Type B pancreatic cell (in vitro differentiated cells): ENCODE data around the gene CCDC142. TPM values are rescaled to one million over a fixed set of nuclear protein-coding genes. Genes with fewer than 3 reads are reported as not detected.

Experiments
- DNase-seq: peaks from one replicate; pipeline ENCODE4 v3.0.0; 2021; ENCODE audit warnings: mixed read lengths; ENCODE audit not compliant: unreplicated experiment; ENCODE audit errors: extremely low spot score
- H3K27ac Mint-ChIP-seq: 2 replicates; pipeline ENCODE4 v1.8.0; 2021; ENCODE audit warnings: mild to moderate bottlenecking, mixed read lengths
- H3K27me3 Mint-ChIP-seq: 2 replicates; pipeline ENCODE4 v1.8.0; 2021; ENCODE audit warnings: mixed read lengths
- H3K36me3 Mint-ChIP-seq: 2 replicates; pipeline ENCODE4 v1.8.0; 2021; ENCODE audit warnings: mixed read lengths
- H3K4me1 Mint-ChIP-seq: one replicate; pipeline ENCODE4 v1.8.0; 2021; ENCODE audit warnings: mixed read lengths; ENCODE audit not compliant: unreplicated experiment
- H3K4me3 Mint-ChIP-seq: 2 replicates; pipeline ENCODE4 v1.8.0; 2021; ENCODE audit warnings: mild to moderate bottlenecking, mixed read lengths
- H3K9me3 Mint-ChIP-seq: 2 replicates; pipeline ENCODE4 v1.8.0; 2021; ENCODE audit warnings: mixed read lengths
- total RNA-seq: library from RNA; stranded (reverse); gene quantifications from 2 replicates; pipeline ENCODE4 v1.2.1, GENCODE V29; 2021; ENCODE audit warnings: low replicate concordance
- TF ChIP-seq, protein P1 (sequence below): fragments of 200-600 bp; sonication (generic); conservative IDR thresholded peaks from 2 replicates; pipeline ENCODE4 v1.5.0; 2021; ENCODE audit warnings: antibody characterized with exemption, mild to moderate bottlenecking

The CCDC142 gene
- total RNA-seq, 1 donor from 2014 or later: 30.1 TPM

DNA sequence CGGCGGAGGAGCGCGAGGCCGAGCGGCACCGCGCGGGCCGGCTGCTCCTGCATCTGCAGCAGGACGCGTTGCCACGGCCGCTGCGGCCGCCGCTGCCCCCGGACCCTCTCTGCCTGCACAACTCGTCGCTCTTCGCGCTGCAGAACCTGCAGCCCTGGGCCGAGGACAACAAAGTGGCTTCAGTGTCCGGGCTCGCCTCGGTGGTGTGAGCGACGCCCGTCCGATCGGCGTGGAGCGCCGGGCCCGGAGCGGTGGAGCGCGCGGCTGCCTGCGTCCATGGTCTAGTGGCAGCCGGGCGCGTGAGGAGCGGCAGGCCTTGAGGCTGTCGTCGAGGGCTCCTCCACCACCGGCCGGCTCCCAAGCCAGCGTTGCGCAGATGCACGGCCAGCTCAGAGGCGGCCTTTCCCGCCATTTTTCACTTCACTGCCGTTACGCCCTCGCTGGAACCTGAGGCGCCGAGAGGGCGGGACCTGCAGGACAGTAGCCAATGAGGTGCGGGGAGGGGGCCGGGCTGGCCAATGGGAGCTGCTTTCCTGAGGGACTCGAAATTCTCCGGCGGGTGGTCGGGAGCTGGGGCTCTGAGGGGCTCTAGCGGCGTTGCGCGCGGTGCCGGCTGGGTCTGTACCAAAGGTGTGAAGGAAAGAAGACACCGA lies 33.3 kb upstream of the CCDC142 start:
- TF ChIP-seq, protein P1, sequence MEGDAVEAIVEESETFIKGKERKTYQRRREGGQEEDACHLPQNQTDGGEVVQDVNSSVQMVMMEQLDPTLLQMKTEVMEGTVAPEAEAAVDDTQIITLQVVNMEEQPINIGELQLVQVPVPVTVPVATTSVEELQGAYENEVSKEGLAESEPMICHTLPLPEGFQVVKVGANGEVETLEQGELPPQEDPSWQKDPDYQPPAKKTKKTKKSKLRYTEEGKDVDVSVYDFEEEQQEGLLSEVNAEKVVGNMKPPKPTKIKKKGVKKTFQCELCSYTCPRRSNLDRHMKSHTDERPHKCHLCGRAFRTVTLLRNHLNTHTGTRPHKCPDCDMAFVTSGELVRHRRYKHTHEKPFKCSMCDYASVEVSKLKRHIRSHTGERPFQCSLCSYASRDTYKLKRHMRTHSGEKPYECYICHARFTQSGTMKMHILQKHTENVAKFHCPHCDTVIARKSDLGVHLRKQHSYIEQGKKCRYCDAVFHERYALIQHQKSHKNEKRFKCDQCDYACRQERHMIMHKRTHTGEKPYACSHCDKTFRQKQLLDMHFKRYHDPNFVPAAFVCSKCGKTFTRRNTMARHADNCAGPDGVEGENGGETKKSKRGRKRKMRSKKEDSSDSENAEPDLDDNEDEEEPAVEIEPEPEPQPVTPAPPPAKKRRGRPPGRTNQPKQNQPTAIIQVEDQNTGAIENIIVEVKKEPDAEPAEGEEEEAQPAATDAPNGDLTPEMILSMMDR: no peak
- Mint-ChIP-seq H3K36me3 (peaks cover 3% of the 10 kb centered on the region), H3K27me3 (peaks cover 91% of the 10 kb centered on the region), H3K4me3 (no peak overlapping the region), H3K9me3 (no peaks in the 10 kb centered on the region), H3K4me1 (no peaks in the 10 kb centered on the region), H3K27ac (no peak overlapping the region)
- no peak for DNase-seq

DNA sequence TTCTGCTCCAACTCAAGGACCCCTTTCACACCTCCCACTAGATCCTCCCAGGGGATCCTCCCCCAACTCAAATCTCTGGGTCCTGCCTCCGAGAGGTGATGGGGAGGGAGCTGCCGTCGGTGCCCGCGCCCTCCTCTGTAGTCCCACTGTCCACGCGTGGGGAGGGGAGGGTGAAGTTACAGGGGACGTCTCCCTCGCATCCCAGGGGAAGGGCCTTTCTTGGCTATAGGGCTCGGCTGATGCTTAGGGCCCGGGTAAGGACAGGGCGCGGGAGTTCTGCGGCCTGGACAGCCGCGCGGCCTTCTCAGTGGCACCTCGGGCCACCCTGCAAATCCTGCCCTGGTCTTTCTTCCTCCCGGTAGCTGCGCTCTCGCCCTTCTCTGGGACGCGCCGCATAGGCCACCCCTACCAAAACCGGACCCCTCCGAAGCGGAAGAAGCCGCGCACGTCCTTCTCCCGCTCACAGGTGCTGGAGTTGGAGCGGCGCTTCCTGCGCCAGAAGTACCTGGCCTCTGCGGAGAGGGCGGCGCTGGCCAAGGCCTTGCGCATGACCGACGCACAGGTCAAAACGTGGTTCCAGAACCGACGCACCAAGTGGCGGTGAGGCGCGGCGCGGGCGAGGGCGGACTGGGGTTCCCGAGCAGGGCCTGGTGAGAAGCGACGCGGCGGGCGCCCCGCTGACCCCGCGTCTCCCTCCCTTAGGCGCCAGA lies 32.6 kb upstream of the CCDC142 start:
- TF ChIP-seq, protein P1: no peak
- no peaks in the 10 kb centered on the region for H3K4me1 Mint-ChIP-seq
- H3K27me3 Mint-ChIP-seq: peaks cover 90% of the 10 kb centered on the region
- H3K27ac Mint-ChIP-seq: no peak overlapping the region
- peak overlapping the region; percentile 55 for H3K4me3 Mint-ChIP-seq
- DNase-seq: no peak
- peaks cover 3% of the 10 kb centered on the region for H3K36me3 Mint-ChIP-seq
- H3K9me3 Mint-ChIP-seq: no peaks in the 10 kb centered on the region

DNA sequence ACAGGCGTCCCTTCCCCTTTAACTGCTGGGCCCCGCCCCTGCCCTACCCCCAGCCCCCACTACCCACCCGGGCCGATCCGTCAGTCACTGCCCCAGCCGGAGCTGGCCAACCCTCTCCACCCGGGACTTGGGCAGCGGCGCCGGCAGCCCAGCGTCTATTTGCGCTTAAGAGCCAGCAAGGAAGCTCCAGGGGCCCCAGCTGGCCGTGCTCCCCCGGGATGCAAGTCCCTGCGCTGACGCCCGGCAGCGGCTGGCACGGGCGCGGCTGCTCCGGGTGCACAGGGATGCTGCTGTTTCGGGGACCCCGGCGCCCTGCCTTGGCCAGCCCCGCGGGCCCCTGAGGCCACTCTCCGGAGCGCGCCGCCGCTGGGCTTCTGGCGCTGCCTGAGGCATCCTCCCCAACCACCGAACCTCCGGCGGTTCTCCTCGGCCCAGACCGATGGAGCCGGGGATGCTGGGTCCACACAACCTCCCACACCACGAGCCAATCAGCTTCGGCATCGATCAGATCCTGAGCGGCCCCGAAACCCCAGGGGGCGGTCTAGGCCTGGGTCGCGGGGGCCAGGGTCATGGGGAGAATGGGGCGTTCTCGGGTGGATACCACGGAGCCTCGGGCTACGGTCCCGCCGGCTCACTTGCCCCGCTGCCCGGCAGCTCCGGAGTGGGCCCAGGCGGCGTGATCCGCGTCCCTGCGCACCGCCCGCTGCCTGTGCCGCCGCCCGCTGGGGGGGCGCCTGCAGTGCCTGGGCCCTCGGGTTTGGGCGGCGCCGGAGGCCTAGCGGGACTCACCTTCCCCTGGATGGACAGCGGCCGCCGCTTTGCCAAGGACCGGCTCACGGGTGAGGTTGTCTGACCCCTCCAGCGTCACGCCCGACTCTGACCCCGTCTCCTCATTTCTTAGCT lies 31.8 kb upstream of the CCDC142 start, which contains the start of gene TLX2:
Gene TLX2 (plus strand): TSS at position 83 of the 903 bp plus-strand sequence. CDS start 357 bp downstream, at position 440.
- DNase-seq: no peak
- H3K27ac Mint-ChIP-seq: no peak within 1 kb of the TSS
- peak within 1 kb of the TSS; percentile 55 for H3K4me3 Mint-ChIP-seq
- no peaks in the 10 kb centered on the region for H3K4me1 Mint-ChIP-seq
- peaks cover 90% of the 10 kb centered on the region for H3K27me3 Mint-ChIP-seq
- H3K36me3 Mint-ChIP-seq: peaks cover 3% of the 10 kb centered on the region
- TF ChIP-seq, protein P1: no peak
- no peaks in the 10 kb centered on the region for H3K9me3 Mint-ChIP-seq

DNA sequence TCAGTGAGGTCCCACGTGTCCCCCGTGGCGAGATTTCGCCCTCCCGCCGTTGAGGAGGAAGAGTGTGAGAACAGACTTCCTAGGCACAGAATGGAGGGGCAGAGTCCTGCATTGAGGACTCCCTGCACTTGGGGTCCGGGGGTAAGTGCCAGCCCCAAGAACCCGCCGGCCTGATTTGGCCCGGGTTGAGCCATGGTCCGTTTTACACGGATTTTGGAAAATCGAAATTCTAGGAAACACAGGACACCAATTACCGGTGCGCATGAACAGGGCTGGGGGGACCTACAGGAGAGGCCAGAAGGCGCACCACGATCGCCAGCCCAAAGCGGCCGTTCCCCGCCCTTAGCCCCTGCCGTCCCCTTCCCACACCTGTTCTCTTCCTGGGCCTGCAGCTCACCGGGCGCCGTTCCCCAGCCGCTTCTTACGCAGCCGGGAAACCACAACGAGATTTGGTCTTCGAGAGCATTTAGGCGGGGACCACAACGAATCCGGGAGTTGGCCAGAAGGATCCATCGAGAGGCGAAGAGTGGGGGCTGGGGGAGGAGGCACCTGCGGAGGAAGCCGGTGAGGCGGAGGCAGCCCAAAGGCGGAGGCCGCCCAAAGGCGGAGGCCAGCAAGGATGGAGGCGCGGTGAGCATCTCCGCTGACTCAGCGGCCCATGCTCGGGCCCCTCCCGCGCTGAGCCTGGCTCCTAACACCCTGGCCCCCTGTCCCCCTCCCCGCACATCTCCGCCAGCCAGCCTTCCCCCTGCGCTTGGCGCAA lies 31.0 kb upstream of the CCDC142 start:
- DNase-seq: no peak
- peak overlapping the region; percentile 34 for H3K4me3 Mint-ChIP-seq
- peaks cover 3% of the 10 kb centered on the region for H3K36me3 Mint-ChIP-seq
- TF ChIP-seq, protein P1: no peak
- H3K4me1 Mint-ChIP-seq: peaks cover 1% of the 10 kb centered on the region
- H3K27me3 Mint-ChIP-seq: peaks cover 85% of the 10 kb centered on the region
- no peaks in the 10 kb centered on the region for H3K9me3 Mint-ChIP-seq
- H3K27ac Mint-ChIP-seq: no peak overlapping the region
